Stimulated activated memory B cell treated with anti-CD40 and anti-IgM and Interleukin-4, amounts not matched to agents 10 μg/mL and 1 μg/mL and 100 μg/mL, for 72 hours (primary cell): Measurements from ENCODE around the gene RPS6KC1.
"Not testable (repeated sequence)": the region's sequence is repeated elsewhere in the genome, so short reads cannot be mapped to it uniquely, and the experiment has no call there.

ENCODE experiments used
- ATAC-seq: fragments of 150-1000 bp; cut with Tn5 transposase; 2 replicates; pipeline ENCODE4 v1.10.0; 2021
- H3K27ac Mint-ChIP-seq: one replicate; pipeline ENCODE4 v1.8.0; 2022; ENCODE audit warnings: mild to moderate bottlenecking, mixed read lengths
- H3K27me3 Mint-ChIP-seq: one replicate; pipeline ENCODE4 v1.8.0; 2022; ENCODE audit warnings: mixed read lengths
- H3K36me3 Mint-ChIP-seq: one replicate; pipeline ENCODE4 v1.8.0; 2022; ENCODE audit warnings: mixed read lengths
- H3K4me1 Mint-ChIP-seq: one replicate; pipeline ENCODE4 v1.8.0; 2022; ENCODE audit warnings: mixed read lengths
- H3K4me3 Mint-ChIP-seq: one replicate; pipeline ENCODE4 v1.8.0; 2022; ENCODE audit warnings: mild to moderate bottlenecking, moderate library complexity, mixed read lengths
- H3K9me3 Mint-ChIP-seq: one replicate; pipeline ENCODE4 v1.8.0; 2022; ENCODE audit warnings: mixed read lengths

RPS6KC1 gene, protein sequence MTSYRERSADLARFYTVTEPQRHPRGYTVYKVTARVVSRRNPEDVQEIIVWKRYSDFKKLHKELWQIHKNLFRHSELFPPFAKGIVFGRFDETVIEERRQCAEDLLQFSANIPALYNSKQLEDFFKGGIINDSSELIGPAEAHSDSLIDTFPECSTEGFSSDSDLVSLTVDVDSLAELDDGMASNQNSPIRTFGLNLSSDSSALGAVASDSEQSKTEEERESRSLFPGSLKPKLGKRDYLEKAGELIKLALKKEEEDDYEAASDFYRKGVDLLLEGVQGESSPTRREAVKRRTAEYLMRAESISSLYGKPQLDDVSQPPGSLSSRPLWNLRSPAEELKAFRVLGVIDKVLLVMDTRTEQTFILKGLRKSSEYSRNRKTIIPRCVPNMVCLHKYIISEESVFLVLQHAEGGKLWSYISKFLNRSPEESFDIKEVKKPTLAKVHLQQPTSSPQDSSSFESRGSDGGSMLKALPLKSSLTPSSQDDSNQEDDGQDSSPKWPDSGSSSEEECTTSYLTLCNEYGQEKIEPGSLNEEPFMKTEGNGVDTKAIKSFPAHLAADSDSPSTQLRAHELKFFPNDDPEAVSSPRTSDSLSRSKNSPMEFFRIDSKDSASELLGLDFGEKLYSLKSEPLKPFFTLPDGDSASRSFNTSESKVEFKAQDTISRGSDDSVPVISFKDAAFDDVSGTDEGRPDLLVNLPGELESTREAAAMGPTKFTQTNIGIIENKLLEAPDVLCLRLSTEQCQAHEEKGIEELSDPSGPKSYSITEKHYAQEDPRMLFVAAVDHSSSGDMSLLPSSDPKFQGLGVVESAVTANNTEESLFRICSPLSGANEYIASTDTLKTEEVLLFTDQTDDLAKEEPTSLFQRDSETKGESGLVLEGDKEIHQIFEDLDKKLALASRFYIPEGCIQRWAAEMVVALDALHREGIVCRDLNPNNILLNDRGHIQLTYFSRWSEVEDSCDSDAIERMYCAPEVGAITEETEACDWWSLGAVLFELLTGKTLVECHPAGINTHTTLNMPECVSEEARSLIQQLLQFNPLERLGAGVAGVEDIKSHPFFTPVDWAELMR

GRCh38 chr1:213051127-213051880, at the start of gene RPS6KC1:
RPS6KC1 (plus strand) TSS chr1:213051241; CDS start chr1:213051405, 164 bp downstream.
- Mint-ChIP-seq H3K27ac (peak within 1 kb of the TSS; percentile 91), H3K27me3 (peaks cover 23% of the 10 kb centered on the region), H3K36me3 (peaks cover 10% of the 10 kb centered on the region), H3K4me1 (peaks cover 16% of the 10 kb centered on the region), H3K9me3 (peaks cover 4% of the 10 kb centered on the region), H3K4me3 (peak within 1 kb of the TSS; percentile 97)
- ATAC-seq = peak; percentile 99

- Mint-ChIP-seq H3K27me3 (no peaks in the 10 kb centered on the region), H3K4me1 (no peaks in the 10 kb centered on the region), H3K9me3 (no peaks in the 10 kb centered on the region), H3K36me3 (peaks cover 24% of the 10 kb centered on the region), H3K27ac (no peak overlapping the region), H3K4me3 (no peak overlapping the region)
- ATAC-seq = no peak
Measured at GRCh38 chr1:213003256-213003655, 47.8 kb upstream of the RPS6KC1 start.

- H3K4me1 Mint-ChIP-seq = peaks cover 33% of the 10 kb centered on the region
- peak overlapping the region; percentile 24 for H3K27ac Mint-ChIP-seq
- no peaks in the 10 kb centered on the region for H3K9me3 Mint-ChIP-seq
- ATAC-seq = peak; percentile 66
- peaks cover 25% of the 10 kb centered on the region for H3K36me3 Mint-ChIP-seq
- no peaks in the 10 kb centered on the region for H3K27me3 Mint-ChIP-seq
- no peak overlapping the region for H3K4me3 Mint-ChIP-seq
Measured at GRCh38 chr1:213008564-213008963, 42.5 kb upstream of the RPS6KC1 start.

GRCh38 chr1:213014642-213015041, 36.4 kb upstream of the RPS6KC1 start:
- H3K27ac Mint-ChIP-seq = peak overlapping the region; percentile 94
- ATAC-seq = no peak
- peaks cover 29% of the 10 kb centered on the region for H3K4me1 Mint-ChIP-seq
- peaks cover 10% of the 10 kb centered on the region for H3K36me3 Mint-ChIP-seq
- no peaks in the 10 kb centered on the region for H3K9me3 Mint-ChIP-seq
- H3K27me3 Mint-ChIP-seq = no peaks in the 10 kb centered on the region
- peak overlapping the region; percentile 99 for H3K4me3 Mint-ChIP-seq

DNA sequence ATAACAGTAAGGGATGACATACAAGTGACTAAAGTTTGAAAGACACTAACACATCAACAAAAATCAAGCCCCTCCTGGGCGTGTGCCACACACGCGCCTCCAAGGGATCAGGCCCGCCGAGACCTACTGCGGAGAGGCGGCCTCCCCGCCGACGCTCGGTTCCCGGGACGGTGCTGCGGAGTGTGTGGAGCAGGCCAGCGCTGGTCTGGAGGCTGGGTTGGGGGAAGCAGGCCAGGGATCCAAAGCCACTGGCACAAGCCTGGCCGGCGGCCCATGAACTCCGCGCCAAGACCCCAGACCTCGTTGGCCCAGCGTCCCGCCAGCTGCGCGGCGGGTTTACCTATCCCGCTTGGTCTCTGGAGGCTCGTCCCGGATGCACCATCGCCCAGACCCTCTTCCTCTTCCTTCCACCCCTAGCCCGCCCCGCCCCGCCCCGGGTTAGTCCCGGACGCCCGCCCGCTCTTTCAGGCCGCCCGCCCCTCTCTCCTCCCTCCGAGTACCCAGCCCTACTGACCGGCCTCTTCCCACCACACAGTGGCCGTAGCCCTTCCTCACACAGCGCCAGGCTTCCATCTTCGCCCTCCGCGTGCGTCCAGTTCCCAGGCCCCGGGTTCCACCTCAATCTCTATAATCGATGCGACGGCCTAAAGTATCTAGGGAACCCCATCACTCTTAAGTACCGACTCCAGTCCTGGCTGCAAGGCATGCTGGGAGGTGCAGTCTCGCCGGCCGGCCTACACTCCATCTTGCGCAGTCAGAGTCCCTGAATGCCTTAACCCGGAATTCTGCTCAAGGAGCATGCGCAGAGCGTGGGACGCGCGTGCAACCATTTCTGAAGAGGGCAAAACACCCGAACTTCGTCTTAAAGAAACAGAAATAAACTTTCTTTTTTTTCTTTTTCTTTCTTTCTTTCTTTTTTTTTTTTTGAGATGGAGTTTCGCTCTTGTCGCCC, 35.7 kb upstream of the RPS6KC1 start, which contains the start of gene ANGEL2:
Gene ANGEL2 (minus strand): TSS at position 769 of the 952 bp plus-strand sequence. CDS start 196 bp downstream, at position 573.
- peaks cover 29% of the 10 kb centered on the region for H3K4me1 Mint-ChIP-seq
- no peaks in the 10 kb centered on the region for H3K27me3 Mint-ChIP-seq
- ATAC-seq = peak; percentile 99
- peak within 1 kb of the TSS; percentile 94 for H3K27ac Mint-ChIP-seq
- H3K9me3 Mint-ChIP-seq = no peaks in the 10 kb centered on the region
- peak within 1 kb of the TSS; percentile 99 for H3K4me3 Mint-ChIP-seq
- peaks cover 10% of the 10 kb centered on the region for H3K36me3 Mint-ChIP-seq

GRCh38 chr1:213017447-213018273, 33.4 kb upstream of the RPS6KC1 start:
- H3K27ac Mint-ChIP-seq = no peak overlapping the region
- H3K4me3 Mint-ChIP-seq = no peak overlapping the region
- peaks cover 5% of the 10 kb centered on the region for H3K27me3 Mint-ChIP-seq
- no peak for ATAC-seq
- H3K36me3 Mint-ChIP-seq = no peaks in the 10 kb centered on the region
- H3K9me3 Mint-ChIP-seq = no peaks in the 10 kb centered on the region
- peaks cover 12% of the 10 kb centered on the region for H3K4me1 Mint-ChIP-seq

- no peak for ATAC-seq
- Mint-ChIP-seq H3K27ac (no peak overlapping the region), H3K4me3 (no peak overlapping the region), H3K4me1 (no peaks in the 10 kb centered on the region), H3K36me3 (no peaks in the 10 kb centered on the region), H3K9me3 (no peaks in the 10 kb centered on the region), H3K27me3 (peaks cover 17% of the 10 kb centered on the region)
Measured at GRCh38 chr1:213019450-213019849, 31.6 kb upstream of the RPS6KC1 start.

GRCh38 chr1:213020016-213020415, 31.0 kb upstream of the RPS6KC1 start:
- peaks cover under 1% of the 10 kb centered on the region for H3K9me3 Mint-ChIP-seq
- H3K4me1 Mint-ChIP-seq = no peaks in the 10 kb centered on the region
- no peak overlapping the region for H3K27ac Mint-ChIP-seq
- H3K27me3 Mint-ChIP-seq = peaks cover 17% of the 10 kb centered on the region
- no peaks in the 10 kb centered on the region for H3K36me3 Mint-ChIP-seq
- ATAC-seq = no peak
- H3K4me3 Mint-ChIP-seq = no peak overlapping the region

DNA sequence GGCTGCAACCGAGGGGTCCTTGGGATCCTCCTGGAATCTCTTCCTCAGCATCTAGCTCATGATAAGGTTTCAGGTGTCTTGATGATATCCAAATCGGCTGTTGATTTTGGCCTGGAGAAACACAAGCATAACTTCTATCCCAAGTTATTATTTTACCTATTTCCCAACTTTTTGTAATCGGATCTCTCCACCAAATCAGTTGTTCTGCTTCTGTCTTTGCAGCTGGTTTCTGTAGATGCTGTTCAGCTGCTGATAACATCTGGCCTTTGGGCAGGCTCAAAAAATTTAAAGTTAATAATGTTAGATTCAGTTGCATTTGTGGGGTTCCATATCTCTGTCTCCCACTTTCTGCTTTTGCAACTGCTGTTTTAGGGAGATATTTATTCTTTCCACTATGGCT, 24.0 kb upstream of the RPS6KC1 start:
- not testable (repeated sequence) for H3K27ac Mint-ChIP-seq, ATAC-seq, H3K4me3 Mint-ChIP-seq, H3K36me3 Mint-ChIP-seq, H3K9me3 Mint-ChIP-seq, H3K4me1 Mint-ChIP-seq
- peaks cover 61% of the 10 kb centered on the region for H3K27me3 Mint-ChIP-seq

DNA sequence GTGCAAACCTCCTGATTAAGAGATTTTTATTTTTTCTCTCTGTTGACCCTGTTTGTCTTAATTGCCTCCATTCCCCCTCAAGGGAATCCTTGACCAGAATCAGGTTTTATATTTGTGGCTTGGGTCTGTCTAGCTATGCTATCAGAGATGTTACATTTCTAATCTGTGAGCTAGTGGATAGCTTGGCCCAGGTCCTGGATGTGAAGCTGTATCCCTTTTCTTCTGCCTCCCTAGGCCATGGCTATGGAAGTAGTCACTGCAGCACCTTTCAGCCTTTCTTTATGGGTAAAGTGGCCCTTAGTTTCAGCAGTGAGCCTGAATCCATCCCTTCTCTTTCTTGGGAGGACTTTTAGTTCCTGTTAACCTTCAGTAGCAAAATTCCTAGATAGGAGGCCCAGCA, 18.4 kb upstream of the RPS6KC1 start:
- Mint-ChIP-seq H3K4me1 (no peaks in the 10 kb centered on the region), H3K36me3 (no peaks in the 10 kb centered on the region), H3K9me3 (no peaks in the 10 kb centered on the region), H3K27ac (no peak overlapping the region), H3K4me3 (no peak overlapping the region), H3K27me3 (peaks cover 66% of the 10 kb centered on the region)
- ATAC-seq = no peak

- Mint-ChIP-seq H3K9me3 (no peaks in the 10 kb centered on the region), H3K4me3 (no peak overlapping the region), H3K27me3 (peaks cover 67% of the 10 kb centered on the region), H3K27ac (no peak overlapping the region), H3K36me3 (no peaks in the 10 kb centered on the region), H3K4me1 (no peaks in the 10 kb centered on the region)
- ATAC-seq = no peak
Measured at GRCh38 chr1:213034713-213035112, 16.3 kb upstream of the RPS6KC1 start.

- Mint-ChIP-seq H3K9me3 (no peaks in the 10 kb centered on the region), H3K27me3 (peaks cover 58% of the 10 kb centered on the region), H3K4me1 (no peaks in the 10 kb centered on the region), H3K27ac (no peak overlapping the region), H3K4me3 (no peak overlapping the region), H3K36me3 (no peaks in the 10 kb centered on the region)
- ATAC-seq = no peak
Measured at GRCh38 chr1:213035573-213035972, 15.5 kb upstream of the RPS6KC1 start.

DNA sequence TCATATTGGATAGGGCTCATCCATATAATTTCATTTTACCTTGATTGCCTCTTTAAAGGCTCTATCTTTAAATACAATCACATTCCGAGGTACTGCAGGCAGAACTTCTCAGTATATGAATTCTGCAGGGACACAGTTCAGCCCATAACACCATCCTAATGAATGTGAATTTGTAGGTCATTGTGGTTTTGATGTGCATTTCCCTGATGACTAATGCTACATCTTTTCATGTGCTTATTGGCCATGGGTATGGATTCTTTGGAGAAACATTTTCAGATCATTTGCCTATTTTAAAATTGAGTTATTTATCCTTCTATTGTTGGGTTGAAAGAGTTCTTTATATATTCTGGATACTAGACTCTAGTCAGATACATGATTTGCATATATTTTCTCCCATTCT, 9.6 kb upstream of the RPS6KC1 start:
- H3K36me3 Mint-ChIP-seq = no peaks in the 10 kb centered on the region
- H3K4me1 Mint-ChIP-seq = no peaks in the 10 kb centered on the region
- no peak overlapping the region for H3K27ac Mint-ChIP-seq

More for the DNA sequence above, 9.6 kb upstream of the RPS6KC1 start:
- H3K27me3 Mint-ChIP-seq = peaks cover 12% of the 10 kb centered on the region
- no peak for ATAC-seq
- no peak overlapping the region for H3K4me3 Mint-ChIP-seq
- no peaks in the 10 kb centered on the region for H3K9me3 Mint-ChIP-seq
